ENCODE results near the gene CTBS. TPM values are rescaled to one million over a fixed set of nuclear protein-coding genes. Genes with fewer than 3 reads are reported as not detected.

The CTBS gene
- total and polyA plus RNA-seq, 2 experiments from 2014 or later, result 25.4 to 33.6 TPM

GRCh38 chr1:84603223-84603622 is 29.0 kb upstream of the CTBS start:
- Histone ChIP-seq H3K9me2 (replicated peaks; ENCODE audit: insufficient read depth) (no peaks in the 10 kb centered on the region), H2AFZ (no peak overlapping the region), H3K79me2 (no peaks in the 10 kb centered on the region), H3K4me2 (peak overlapping the region; percentile 65), H4K20me1 (ENCODE audit: insufficient read depth, poor library complexity, severe bottlenecking) (no peaks in the 10 kb centered on the region), H3K27ac (peak overlapping the region; percentile 80), H3K36me3 (replicated peaks; ENCODE audit: insufficient read depth, low read depth) (no peaks in the 10 kb centered on the region), H3K4me1 (ENCODE audit: insufficient read depth) (no peaks in the 10 kb centered on the region), H3K27me3 (no peaks in the 10 kb centered on the region), H3K9me3 (ENCODE audit: low read depth) (peaks cover 11% of the 10 kb centered on the region), H3K4me3 (no peak overlapping the region)
- no peak for TF ChIP-seq EZH2 (IDR thresholded peaks at IDR 0.05; ENCODE audit: borderline replicate concordance)
- TF ChIP-seq, protein P1, sequence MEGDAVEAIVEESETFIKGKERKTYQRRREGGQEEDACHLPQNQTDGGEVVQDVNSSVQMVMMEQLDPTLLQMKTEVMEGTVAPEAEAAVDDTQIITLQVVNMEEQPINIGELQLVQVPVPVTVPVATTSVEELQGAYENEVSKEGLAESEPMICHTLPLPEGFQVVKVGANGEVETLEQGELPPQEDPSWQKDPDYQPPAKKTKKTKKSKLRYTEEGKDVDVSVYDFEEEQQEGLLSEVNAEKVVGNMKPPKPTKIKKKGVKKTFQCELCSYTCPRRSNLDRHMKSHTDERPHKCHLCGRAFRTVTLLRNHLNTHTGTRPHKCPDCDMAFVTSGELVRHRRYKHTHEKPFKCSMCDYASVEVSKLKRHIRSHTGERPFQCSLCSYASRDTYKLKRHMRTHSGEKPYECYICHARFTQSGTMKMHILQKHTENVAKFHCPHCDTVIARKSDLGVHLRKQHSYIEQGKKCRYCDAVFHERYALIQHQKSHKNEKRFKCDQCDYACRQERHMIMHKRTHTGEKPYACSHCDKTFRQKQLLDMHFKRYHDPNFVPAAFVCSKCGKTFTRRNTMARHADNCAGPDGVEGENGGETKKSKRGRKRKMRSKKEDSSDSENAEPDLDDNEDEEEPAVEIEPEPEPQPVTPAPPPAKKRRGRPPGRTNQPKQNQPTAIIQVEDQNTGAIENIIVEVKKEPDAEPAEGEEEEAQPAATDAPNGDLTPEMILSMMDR (IDR thresholded peaks at IDR 0.05; ENCODE audit: poor library complexity), result no peak
- no peak for TF ChIP-seq EZH2phosphoT487 (IDR thresholded peaks at IDR 0.05; ENCODE audit: low read depth, severe bottlenecking, unreplicated experiment)
- 16% methylated on average over 2 of the region's 2 CpGs for WGBS (ENCODE audit: low lambda C conversion rate, missing lambda C conversion rate)
- no peak for DNase-seq (ENCODE audit: low spot score)

- H4K20me1 ChIP-seq (ENCODE audit: insufficient read depth, poor library complexity, severe bottlenecking), result no peaks in the 10 kb centered on the region
- no peaks in the 10 kb centered on the region for H3K79me2 ChIP-seq
- H3K9me3 ChIP-seq (ENCODE audit: low read depth), result peaks cover 11% of the 10 kb centered on the region
- TF ChIP-seq EZH2phosphoT487 (IDR thresholded peaks at IDR 0.05; ENCODE audit: low read depth, severe bottlenecking, unreplicated experiment) (no peak), EZH2 (IDR thresholded peaks at IDR 0.05; ENCODE audit: borderline replicate concordance) (no peak)
- TF ChIP-seq, protein P1 (IDR thresholded peaks at IDR 0.05; ENCODE audit: poor library complexity), result no peak
- peak overlapping the region; percentile 30 for H3K27ac ChIP-seq
- DNase-seq (ENCODE audit: low spot score), result no peak
- no peaks in the 10 kb centered on the region for H3K4me1 ChIP-seq (ENCODE audit: insufficient read depth)
- no peaks in the 10 kb centered on the region for H3K9me2 ChIP-seq (replicated peaks; ENCODE audit: insufficient read depth)
- no peak overlapping the region for H2AFZ ChIP-seq
- H3K27me3 ChIP-seq, result no peaks in the 10 kb centered on the region
- 96% methylated on average over 4 of the region's 5 CpGs for WGBS (ENCODE audit: low lambda C conversion rate, missing lambda C conversion rate)
- H3K4me3 ChIP-seq, result no peak overlapping the region
- H3K4me2 ChIP-seq, result no peak overlapping the region
- no peaks in the 10 kb centered on the region for H3K36me3 ChIP-seq (replicated peaks; ENCODE audit: insufficient read depth, low read depth)
Observed at GRCh38 chr1:84600796-84601195, 26.6 kb upstream of the CTBS start.

DNA sequence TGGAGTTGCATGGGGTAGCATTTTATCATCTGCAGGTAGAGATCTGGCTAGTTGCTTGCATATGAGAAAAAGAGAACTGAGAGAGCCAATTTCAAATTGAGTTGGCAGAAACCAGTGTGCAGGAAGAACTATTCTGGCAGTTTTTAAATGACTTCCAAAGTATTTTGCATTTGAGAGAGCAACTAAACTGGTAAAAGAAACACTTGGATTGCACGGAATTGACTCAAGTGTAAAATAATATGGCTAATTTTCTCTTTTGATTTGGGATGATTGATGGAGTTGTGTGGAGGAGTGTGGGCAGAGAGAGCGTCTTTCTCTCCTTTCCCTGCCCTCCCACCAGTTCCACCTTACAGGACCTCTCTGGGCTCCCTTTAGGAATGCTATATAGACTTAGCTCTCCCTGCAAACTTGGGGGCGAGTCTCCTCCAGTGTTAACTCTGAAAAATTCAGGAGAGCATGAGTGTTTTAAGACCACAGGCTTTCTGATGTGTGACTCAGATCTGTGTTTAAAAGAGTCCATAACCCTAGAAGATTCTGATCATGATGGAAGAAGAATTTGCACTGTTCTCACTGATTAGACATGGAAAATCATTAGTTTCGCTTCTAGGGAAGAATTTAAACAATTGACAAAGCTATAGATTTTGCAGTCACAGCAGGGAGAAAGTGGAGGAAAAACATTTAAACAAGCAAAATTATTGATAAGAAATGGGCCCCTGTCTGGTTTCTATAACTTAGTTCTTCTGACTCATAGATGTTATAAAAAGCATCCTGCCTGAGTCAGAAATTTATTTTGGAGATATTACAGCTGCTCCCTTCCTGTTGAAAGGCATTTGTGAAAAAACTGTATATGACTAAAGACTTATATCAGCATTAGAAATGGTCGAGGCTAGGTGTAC is 24.9 kb upstream of the CTBS start:
- no peaks in the 10 kb centered on the region for H4K20me1 ChIP-seq (ENCODE audit: insufficient read depth, poor library complexity, severe bottlenecking)
- 69% methylated on average over 5 of the region's 5 CpGs for WGBS (ENCODE audit: low lambda C conversion rate, missing lambda C conversion rate)
- H2AFZ ChIP-seq, result no peak overlapping the region
- no peaks in the 10 kb centered on the region for H3K9me3 ChIP-seq (ENCODE audit: low read depth)
- no peak overlapping the region for H3K4me3 ChIP-seq
- no peak overlapping the region for H3K4me2 ChIP-seq
- H3K9me2 ChIP-seq (replicated peaks; ENCODE audit: insufficient read depth), result no peaks in the 10 kb centered on the region
- no peaks in the 10 kb centered on the region for H3K4me1 ChIP-seq (ENCODE audit: insufficient read depth)
- TF ChIP-seq, protein P1 (IDR thresholded peaks at IDR 0.05; ENCODE audit: poor library complexity), result no peak
- TF ChIP-seq EZH2phosphoT487 (IDR thresholded peaks at IDR 0.05; ENCODE audit: low read depth, severe bottlenecking, unreplicated experiment) (no peak), EZH2 (IDR thresholded peaks at IDR 0.05; ENCODE audit: borderline replicate concordance) (no peak)
- H3K36me3 ChIP-seq (replicated peaks; ENCODE audit: insufficient read depth, low read depth), result no peaks in the 10 kb centered on the region
- DNase-seq (ENCODE audit: low spot score), result no peak
- no peaks in the 10 kb centered on the region for H3K27me3 ChIP-seq
- no peaks in the 10 kb centered on the region for H3K79me2 ChIP-seq
- H3K27ac ChIP-seq, result peak overlapping the region; percentile 57

All from hepatocyte (in vitro differentiated cells).